ENCODE results near the gene ERCC6. TPM values are rescaled to one million over a fixed set of nuclear protein-coding genes. Genes with fewer than 3 reads are reported as not detected.

Gene ERCC6
- polyA plus RNA-seq, 1 of the 3 experiments (the other 2 are of a cell fraction) = 4.5 TPM

DNA sequence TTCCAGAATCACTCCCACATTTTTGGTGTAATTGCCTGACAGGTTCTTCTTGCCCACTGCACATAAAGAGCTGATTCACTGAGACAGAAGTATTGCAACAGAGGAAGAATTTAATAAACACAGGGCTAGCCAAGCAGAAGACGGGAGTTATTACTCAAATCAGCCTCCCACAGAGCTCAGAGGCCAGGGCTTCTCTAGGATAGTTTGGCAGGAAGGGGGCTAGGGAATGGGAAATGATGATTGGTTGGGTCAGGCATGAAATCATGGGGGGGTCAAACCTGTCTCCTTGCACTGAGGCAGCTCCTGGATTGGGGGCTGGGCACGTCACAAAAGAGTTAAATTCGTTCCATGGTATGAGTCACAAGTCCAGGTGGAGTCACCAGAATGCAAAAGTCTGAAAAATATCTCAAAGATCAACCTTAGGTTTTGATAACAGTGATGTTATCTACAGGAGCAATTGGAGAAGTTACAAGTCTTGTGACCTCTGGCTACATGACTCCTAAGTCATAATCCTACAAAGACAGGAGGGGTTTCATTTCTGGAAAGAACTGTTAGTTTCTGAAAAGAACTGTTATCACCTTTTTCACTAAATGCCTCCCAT lies 30.2 kb upstream of the ERCC6 start:
- Histone ChIP-seq H3K4me1 (ENCODE audit: control insufficient read depth in 1 of 2, insufficient read depth in 2 of 2, low read depth in 1 of 2, low read length in 1 of 2) (peaks cover 0 to 5% of the 10 kb centered on the region in 2 experiments; a peak in 2 of 4 replicates), H3K9ac (no peak overlapping the region), H3K36me3 (replicated peaks in 1 of 2; ENCODE audit: control insufficient read depth in 1 of 2, insufficient read depth in 2 of 2, low read length in 1 of 2) (no peaks in the 10 kb centered on the region), H3K9me2 (no peaks in the 10 kb centered on the region), H4K20me1 (ENCODE audit: insufficient read depth) (no peaks in the 10 kb centered on the region), H3K27ac (ENCODE audit: low read depth in 2 of 2, low read length in 1 of 2) (no peak overlapping the region), H3K4me2 (no peak overlapping the region), H3K27me3 (ENCODE audit: insufficient read depth) (no peaks in the 10 kb centered on the region), H3K4me3 (ENCODE audit: low read depth in 2 of 2, low read length in 1 of 2) (no peak overlapping the region), H3K9me3 (no peaks in the 10 kb centered on the region), H2AFZ (ENCODE audit: low read depth) (no peak overlapping the region), H3F3A (replicated peaks; ENCODE audit: insufficient read depth) (no peaks in the 10 kb centered on the region), H3K79me2 (ENCODE audit: insufficient read depth) (no peaks in the 10 kb centered on the region)
- DNase-seq = no peak
- WGBS (ENCODE audit: low lambda C conversion rate) = 35% methylated on average over 3 of the region's 3 CpGs
- ChIA-PET POLR2A (no interaction called here), CTCF (interaction anchor here (0.7 to 1.8 kb wide), 4 partner anchors 24 to 856 kb away, joined by 3 to 5 read pairs (median 3); no protein-coding TSS in a partner anchor)
- TF ChIP-seq RAD21 (IDR thresholded peaks at IDR 0.05; ENCODE audit: low read length) = no peak
- no peak for TF ChIP-seq MXI1 (IDR thresholded peaks at IDR 0.05; ENCODE audit: low read depth, low read length)
- no peak for TF ChIP-seq EP300 (IDR thresholded peaks at IDR 0.05; ENCODE audit: borderline replicate concordance in 1 of 2, low read depth in 1 of 2, low read length in 1 of 2)
- TF ChIP-seq EZH2phosphoT487 (IDR thresholded peaks at IDR 0.05; ENCODE audit: borderline replicate concordance, low read depth) = no peak

DNA sequence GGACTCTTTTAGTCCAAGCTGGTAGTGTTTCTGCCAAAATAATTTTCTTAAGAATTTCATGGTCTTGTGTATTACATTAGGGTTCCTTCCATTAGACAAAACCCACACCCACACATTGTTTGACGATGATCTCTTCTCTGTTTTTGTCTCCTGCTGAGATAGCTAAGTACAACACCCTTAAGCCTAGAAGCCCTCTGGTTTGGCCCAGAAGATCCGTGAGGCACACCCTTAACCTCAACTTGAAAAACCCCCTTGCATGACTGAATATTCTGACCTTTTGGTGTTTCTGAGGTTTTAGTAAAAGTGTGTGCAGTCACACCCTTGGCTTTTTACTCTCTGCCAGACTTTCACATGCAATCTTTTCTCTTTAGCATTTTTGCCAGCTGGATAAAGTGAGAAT lies 29.3 kb upstream of the ERCC6 start:
- DNase-seq = no peak
- H3K9ac ChIP-seq = no peak overlapping the region
- no peak overlapping the region for H3K4me3 ChIP-seq (ENCODE audit: low read depth in 2 of 2, low read length in 1 of 2)
- ChIA-PET POLR2A (no interaction called here), CTCF (interaction anchor here (1.1 to 1.8 kb wide), 3 partner anchors 25 to 56 kb away, joined by 3 to 5 read pairs (median 3); no protein-coding TSS in a partner anchor)
- no peaks in the 10 kb centered on the region for H3F3A ChIP-seq (replicated peaks; ENCODE audit: insufficient read depth)
- no peak overlapping the region for H2AFZ ChIP-seq (ENCODE audit: low read depth)
- H3K27ac ChIP-seq (ENCODE audit: low read depth in 2 of 2, low read length in 1 of 2) = no peak overlapping the region
- H3K27me3 ChIP-seq (ENCODE audit: insufficient read depth) = no peaks in the 10 kb centered on the region
- peaks cover 0 to 5% of the 10 kb centered on the region in 2 experiments; a peak in 2 of 4 replicates for H3K4me1 ChIP-seq (ENCODE audit: control insufficient read depth in 1 of 2, insufficient read depth in 2 of 2, low read depth in 1 of 2, low read length in 1 of 2)
- TF ChIP-seq FOXM1 (IDR thresholded peaks at IDR 0.05; ENCODE audit: low read depth) (no peak), RCOR1 (IDR thresholded peaks at IDR 0.05; ENCODE audit: low read length) (no peak), TCF12 (IDR thresholded peaks at IDR 0.05) (no peak), YY1 (IDR thresholded peaks at IDR 0.05; ENCODE audit: low read depth) (no peak), EZH2phosphoT487 (IDR thresholded peaks at IDR 0.05; ENCODE audit: borderline replicate concordance, low read depth) (no peak), FOSL2 (IDR thresholded peaks at IDR 0.05; ENCODE audit: borderline replicate concordance, low read depth) (no peak), ELF1 (IDR thresholded peaks at IDR 0.05) (no peak), CHD2 (IDR thresholded peaks at IDR 0.05; ENCODE audit: low read length, partially characterized antibody) (no peak), RAD21 (IDR thresholded peaks at IDR 0.05; ENCODE audit: low read length) (no peak), GATA2 (CRISPR knock-in tag; IDR thresholded peaks at IDR 0.05) (no peak), NFIC (IDR thresholded peaks at IDR 0.05; ENCODE audit: borderline replicate concordance) (no peak)
- TF ChIP-seq, protein P1, sequence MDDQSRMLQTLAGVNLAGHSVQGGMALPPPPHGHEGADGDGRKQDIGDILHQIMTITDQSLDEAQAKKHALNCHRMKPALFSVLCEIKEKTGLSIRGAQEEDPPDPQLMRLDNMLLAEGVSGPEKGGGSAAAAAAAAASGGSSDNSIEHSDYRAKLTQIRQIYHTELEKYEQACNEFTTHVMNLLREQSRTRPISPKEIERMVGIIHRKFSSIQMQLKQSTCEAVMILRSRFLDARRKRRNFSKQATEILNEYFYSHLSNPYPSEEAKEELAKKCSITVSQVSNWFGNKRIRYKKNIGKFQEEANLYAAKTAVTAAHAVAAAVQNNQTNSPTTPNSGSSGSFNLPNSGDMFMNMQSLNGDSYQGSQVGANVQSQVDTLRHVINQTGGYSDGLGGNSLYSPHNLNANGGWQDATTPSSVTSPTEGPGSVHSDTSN (IDR thresholded peaks at IDR 0.05) = no peak
- TF ChIP-seq, protein P2, sequence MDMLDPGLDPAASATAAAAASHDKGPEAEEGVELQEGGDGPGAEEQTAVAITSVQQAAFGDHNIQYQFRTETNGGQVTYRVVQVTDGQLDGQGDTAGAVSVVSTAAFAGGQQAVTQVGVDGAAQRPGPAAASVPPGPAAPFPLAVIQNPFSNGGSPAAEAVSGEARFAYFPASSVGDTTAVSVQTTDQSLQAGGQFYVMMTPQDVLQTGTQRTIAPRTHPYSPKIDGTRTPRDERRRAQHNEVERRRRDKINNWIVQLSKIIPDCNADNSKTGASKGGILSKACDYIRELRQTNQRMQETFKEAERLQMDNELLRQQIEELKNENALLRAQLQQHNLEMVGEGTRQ (IDR thresholded peaks at IDR 0.05; ENCODE audit: borderline replicate concordance, low read depth, low read length) = no peak
- TF ChIP-seq, protein P3, sequence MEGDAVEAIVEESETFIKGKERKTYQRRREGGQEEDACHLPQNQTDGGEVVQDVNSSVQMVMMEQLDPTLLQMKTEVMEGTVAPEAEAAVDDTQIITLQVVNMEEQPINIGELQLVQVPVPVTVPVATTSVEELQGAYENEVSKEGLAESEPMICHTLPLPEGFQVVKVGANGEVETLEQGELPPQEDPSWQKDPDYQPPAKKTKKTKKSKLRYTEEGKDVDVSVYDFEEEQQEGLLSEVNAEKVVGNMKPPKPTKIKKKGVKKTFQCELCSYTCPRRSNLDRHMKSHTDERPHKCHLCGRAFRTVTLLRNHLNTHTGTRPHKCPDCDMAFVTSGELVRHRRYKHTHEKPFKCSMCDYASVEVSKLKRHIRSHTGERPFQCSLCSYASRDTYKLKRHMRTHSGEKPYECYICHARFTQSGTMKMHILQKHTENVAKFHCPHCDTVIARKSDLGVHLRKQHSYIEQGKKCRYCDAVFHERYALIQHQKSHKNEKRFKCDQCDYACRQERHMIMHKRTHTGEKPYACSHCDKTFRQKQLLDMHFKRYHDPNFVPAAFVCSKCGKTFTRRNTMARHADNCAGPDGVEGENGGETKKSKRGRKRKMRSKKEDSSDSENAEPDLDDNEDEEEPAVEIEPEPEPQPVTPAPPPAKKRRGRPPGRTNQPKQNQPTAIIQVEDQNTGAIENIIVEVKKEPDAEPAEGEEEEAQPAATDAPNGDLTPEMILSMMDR (IDR thresholded peaks at IDR 0.05) = no peak
- no peaks in the 10 kb centered on the region for H4K20me1 ChIP-seq (ENCODE audit: insufficient read depth)
- no peaks in the 10 kb centered on the region for H3K9me2 ChIP-seq
- 49% methylated on average over 2 of the region's 2 CpGs for WGBS (ENCODE audit: low lambda C conversion rate)
- H3K4me2 ChIP-seq = no peak overlapping the region
- no peaks in the 10 kb centered on the region for H3K9me3 ChIP-seq
- H3K79me2 ChIP-seq (ENCODE audit: insufficient read depth) = no peaks in the 10 kb centered on the region
- H3K36me3 ChIP-seq (replicated peaks in 1 of 2; ENCODE audit: control insufficient read depth in 1 of 2, insufficient read depth in 2 of 2, low read length in 1 of 2) = no peaks in the 10 kb centered on the region

Data from SK-N-SH (cell line).